Fibroblast of lung (primary cell): ENCODE measurements around the gene CGNL1. TPM values are rescaled to one million over a fixed set of nuclear protein-coding genes. Genes with fewer than 3 reads are reported as not detected.

Experiments used
- DNase-seq, 2 donors: peaks; one replicate each; pipeline versions ENCODE4 v3.0.0 to v3.0.0-alpha.2; 2010; ENCODE audit warnings: low read depth in 2 of 2
- H2AFZ ChIP-seq: 2 replicates; pipeline ENCODE4 v1.5.1; 2012; ENCODE audit warnings: low read length, control low read depth, inconsistent platforms
- H3K27ac ChIP-seq: 2 replicates; pipeline ENCODE4 v1.5.1; 2011; ENCODE audit warnings: low read length, control low read depth; ENCODE audit not compliant: insufficient read depth
- H3K27me3 ChIP-seq: 2 replicates; pipeline ENCODE4 v1.5.1; 2011; ENCODE audit warnings: mild to moderate bottlenecking, low read length; ENCODE audit not compliant: control insufficient read depth, insufficient read depth
- H3K36me3 ChIP-seq: 2 replicates; pipeline ENCODE4 v1.5.1; 2011; ENCODE audit warnings: low read length; ENCODE audit not compliant: control insufficient read depth, insufficient read depth
- H3K4me1 ChIP-seq: 2 replicates; pipeline ENCODE4 v1.5.1; 2011; ENCODE audit warnings: low read length; ENCODE audit not compliant: control insufficient read depth, insufficient read depth; ENCODE audit errors: extremely low read depth
- H3K4me2 ChIP-seq: 2 replicates; pipeline ENCODE4 v1.5.1; 2011; ENCODE audit warnings: low read length, control low read depth; ENCODE audit not compliant: insufficient read depth; ENCODE audit errors: extremely low read depth
- H3K4me3 ChIP-seq, 4 experiments: fragments of 200-600 bp in 1 of 4; sonication (generic) in 1 of 4; replicated peaks in 1 of 4; 2 replicates each; pipeline ENCODE4 v1.5.1; 2011 to 2016; ENCODE audit warnings: low read length in 4 of 4, low read depth in 3 of 4, mild to moderate bottlenecking in 3 of 4, control low read depth in 2 of 4, inconsistent platforms in 1 of 4, mixed read lengths in 1 of 4; ENCODE audit not compliant: insufficient read depth in 1 of 4; ENCODE audit errors: control extremely low read depth in 1 of 4
- H3K79me2 ChIP-seq: 2 replicates; pipeline ENCODE4 v1.5.1; 2012; ENCODE audit warnings: mild to moderate bottlenecking, low read length, inconsistent platforms; ENCODE audit not compliant: control insufficient read depth, insufficient read depth
- H3K9ac ChIP-seq: 2 replicates; pipeline ENCODE4 v1.5.1; 2011; ENCODE audit warnings: mild to moderate bottlenecking, low read length, control low read depth; ENCODE audit not compliant: insufficient read depth
- H3K9me3 ChIP-seq: 2 replicates; pipeline ENCODE4 v1.5.1; 2012; ENCODE audit warnings: low read depth, low read length; ENCODE audit not compliant: control insufficient read depth, insufficient read depth
- H4K20me1 ChIP-seq: 2 replicates; pipeline ENCODE4 v1.5.1; 2011; ENCODE audit warnings: low read length; ENCODE audit not compliant: control insufficient read depth, insufficient read depth; ENCODE audit errors: extremely low read depth
- CTCF ChIP-seq, 2 donors: IDR thresholded peaks in 1 of 2; conservative IDR thresholded peaks in 1 of 2; 1 replicate in 1 of 2; 2 replicates in 1 of 2; pipeline ENCODE4 v1.5.1; 2011 to 2012; ENCODE audit warnings: low read length in 2 of 2, control low read depth in 1 of 2, inconsistent platforms in 1 of 2, low read depth in 1 of 2, mild to moderate bottlenecking in 1 of 2
- EZH2 ChIP-seq: IDR thresholded peaks from 2 replicates; pipeline ENCODE4 v1.5.1; 2012; ENCODE audit warnings: low read length, control low read depth, mild to moderate bottlenecking; ENCODE audit errors: missing control alignments
- polyA plus RNA-seq, 2 donors: library from polyadenylated mRNA; depleted of rRNA in 1 of 2; stranded (reverse) in 1 of 2; unstranded in 1 of 2; fragments of >200 nt; gene quantifications; 2 replicates each; pipeline ENCODE4 v1.2.1, GENCODE V29; 2011 to 2012; ENCODE audit warnings: missing spikeins in 1 of 2
- total RNA-seq: library from RNA; depleted of rRNA; stranded (reverse); fragments of >200 nt; gene quantifications from 2 replicates; pipeline ENCODE4 v1.2.1, GENCODE V29; 2014

The CGNL1 gene
- total and polyA plus RNA-seq, 2 donors (not counting 1 experiment from before 2014, with no cell fraction given), result 0.18 to 6.1 TPM

DNA sequence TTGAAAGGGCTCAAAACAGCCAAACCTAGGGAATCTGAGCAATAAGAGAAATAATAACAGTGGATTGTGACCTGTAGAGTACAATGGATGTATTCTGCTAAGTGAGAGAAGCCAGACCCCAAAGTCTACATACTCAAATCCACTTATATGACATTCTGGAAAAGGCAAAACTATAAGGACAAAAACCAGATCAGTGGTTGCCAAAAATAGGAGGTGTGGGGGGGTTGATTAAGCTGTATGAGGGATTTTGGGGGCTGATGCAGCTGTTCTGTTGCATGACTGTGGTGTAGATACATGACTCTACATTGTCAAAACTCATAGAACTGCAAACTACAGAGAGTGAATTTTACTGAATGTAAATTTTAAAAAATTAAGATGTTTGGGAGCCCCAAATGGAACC, 20.1 kb upstream of the CGNL1 start:
- no peaks in the 10 kb centered on the region for H4K20me1 ChIP-seq
- H3K4me3 ChIP-seq, result no peak overlapping the region
- H3K4me1 ChIP-seq, result no peaks in the 10 kb centered on the region
- no peaks in the 10 kb centered on the region for H3K9me3 ChIP-seq
- no peaks in the 10 kb centered on the region for H3K79me2 ChIP-seq
- no peak overlapping the region for H3K9ac ChIP-seq
- no peak overlapping the region for H3K4me2 ChIP-seq
- DNase-seq, result no peak
- TF ChIP-seq EZH2 (no peak), CTCF (conservative IDR thresholded peaks at IDR 0.05 in 1 of 2, IDR thresholded peaks at IDR 0.05 in 1 of 2; ENCODE audit: low read depth in 1 of 2, low read length in 2 of 2) (no peak)
- H3K27me3 ChIP-seq, result no peaks in the 10 kb centered on the region
- H2AFZ ChIP-seq, result no peak overlapping the region
- H3K27ac ChIP-seq, result no peak overlapping the region
- no peaks in the 10 kb centered on the region for H3K36me3 ChIP-seq

DNA sequence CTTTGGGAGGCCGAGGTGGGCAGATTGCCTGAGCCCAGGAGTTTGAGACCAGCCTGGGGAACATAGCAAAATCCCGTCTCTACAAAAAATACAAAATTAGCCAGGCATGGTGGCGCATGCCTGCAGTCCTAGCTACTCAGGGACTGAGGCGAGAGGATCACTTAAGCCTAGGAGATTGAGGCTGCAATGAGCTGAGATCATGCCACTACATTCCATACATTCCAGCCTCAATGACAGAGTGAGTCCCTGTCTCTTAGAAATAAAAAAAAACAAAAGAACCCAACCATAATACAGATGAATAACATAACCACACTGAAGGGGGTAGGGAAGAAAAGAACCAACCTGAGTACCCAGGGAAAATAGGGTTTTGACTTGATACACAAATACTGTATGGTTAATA, 19.7 kb upstream of the CGNL1 start:
- H4K20me1 ChIP-seq, result no peaks in the 10 kb centered on the region
- no peaks in the 10 kb centered on the region for H3K36me3 ChIP-seq
- H3K9me3 ChIP-seq, result no peaks in the 10 kb centered on the region
- H3K4me2 ChIP-seq, result no peak overlapping the region
- no peak overlapping the region for H3K9ac ChIP-seq
- peak in 1 of 2 donors; percentile 83 for DNase-seq
- H3K4me3 ChIP-seq, result no peak overlapping the region
- no peaks in the 10 kb centered on the region for H3K4me1 ChIP-seq
- TF ChIP-seq EZH2 (no peak), CTCF (conservative IDR thresholded peaks at IDR 0.05 in 1 of 2, IDR thresholded peaks at IDR 0.05 in 1 of 2; ENCODE audit: low read depth in 1 of 2, low read length in 2 of 2) (no peak)
- no peak overlapping the region for H2AFZ ChIP-seq
- no peak overlapping the region for H3K27ac ChIP-seq
- H3K27me3 ChIP-seq, result no peaks in the 10 kb centered on the region
- H3K79me2 ChIP-seq, result no peaks in the 10 kb centered on the region

- no peak overlapping the region for H3K27ac ChIP-seq
- H3K79me2 ChIP-seq, result no peaks in the 10 kb centered on the region
- H3K9me3 ChIP-seq, result no peaks in the 10 kb centered on the region
- no peaks in the 10 kb centered on the region for H3K4me1 ChIP-seq
- no peak for DNase-seq
- no peak overlapping the region for H3K4me2 ChIP-seq
- no peak overlapping the region for H3K9ac ChIP-seq
- no peak overlapping the region for H2AFZ ChIP-seq
- no peak overlapping the region for H3K4me3 ChIP-seq
- no peaks in the 10 kb centered on the region for H3K27me3 ChIP-seq
- no peaks in the 10 kb centered on the region for H4K20me1 ChIP-seq
- no peak for TF ChIP-seq CTCF (conservative IDR thresholded peaks at IDR 0.05 in 1 of 2, IDR thresholded peaks at IDR 0.05 in 1 of 2; ENCODE audit: low read depth in 1 of 2, low read length in 2 of 2)
- TF ChIP-seq EZH2, result no peak
- no peaks in the 10 kb centered on the region for H3K36me3 ChIP-seq
Measured at GRCh38 chr15:57357799-57358198, 18.5 kb upstream of the CGNL1 start.
